Parathyroid adenoma (tissue), 2 donors: ENCODE measurements around the gene TMEM139.

Experiments
- H2AFZ ChIP-seq: fragments of 300-600 bp; sonication (generic); one replicate; pipeline ENCODE4 v1.7.0; 2017; ENCODE audit warnings: antibody characterized with exemption, mild to moderate bottlenecking
- H3K27ac ChIP-seq: fragments of 300-600 bp; sonication (generic); one replicate; pipeline ENCODE4 v1.7.0; 2017
- H3K27me3 ChIP-seq: fragments of 300-600 bp; sonication (generic); one replicate; pipeline ENCODE4 v1.7.0; 2017; ENCODE audit warnings: low read length; ENCODE audit not compliant: control insufficient read depth, insufficient read depth
- H3K36me3 ChIP-seq: fragments of 300-600 bp; sonication (generic); one replicate; pipeline ENCODE4 v1.7.0; 2017; ENCODE audit warnings: low read length; ENCODE audit not compliant: control insufficient read depth, insufficient read depth
- H3K4me1 ChIP-seq: fragments of 300-600 bp; sonication (generic); one replicate; pipeline ENCODE4 v1.7.0; 2017; ENCODE audit warnings: control low read depth
- H3K4me2 ChIP-seq: fragments of 300-600 bp; sonication (generic); one replicate; pipeline ENCODE4 v1.7.0; 2017; ENCODE audit warnings: low read length
- H3K4me3 ChIP-seq: fragments of 300-600 bp; sonication (generic); one replicate; pipeline ENCODE4 v1.7.0; 2017; ENCODE audit warnings: low read depth, low read length
- H3K79me2 ChIP-seq: fragments of 300-600 bp; sonication (generic); one replicate; pipeline ENCODE4 v1.7.0; 2017; ENCODE audit warnings: control low read depth
- H3K9ac ChIP-seq: fragments of 300-600 bp; sonication (generic); one replicate; pipeline ENCODE4 v1.7.0; 2017; ENCODE audit warnings: mild to moderate bottlenecking
- H3K9me3 ChIP-seq: fragments of 300-600 bp; sonication (generic); one replicate; pipeline ENCODE4 v1.7.0; 2017; ENCODE audit warnings: low read length; ENCODE audit not compliant: control insufficient read depth
- CTCF ChIP-seq: fragments of 300-600 bp; sonication (generic); IDR thresholded peaks from one replicate; pipeline ENCODE4 v1.7.0; 2017; ENCODE audit warnings: antibody characterized with exemption, mild to moderate bottlenecking
- donor health status: primary hyperparathyroidism.

TMEM139 gene

GRCh38 chr7:143316492-143316891 is 31.7 kb downstream of the TMEM139 start:
- H3K9ac ChIP-seq, result no peak overlapping the region
- no peaks in the 10 kb centered on the region for H3K36me3 ChIP-seq
- H3K9me3 ChIP-seq, result no peaks in the 10 kb centered on the region
- H3K27me3 ChIP-seq, result no peaks in the 10 kb centered on the region
- H2AFZ ChIP-seq, result no peak overlapping the region
- H3K4me2 ChIP-seq, result no peak overlapping the region
- no peak overlapping the region for H3K4me3 ChIP-seq
- TF ChIP-seq CTCF, result no peak
- H3K4me1 ChIP-seq, result peaks cover 6% of the 10 kb centered on the region
- H3K27ac ChIP-seq, result no peak overlapping the region
- no peaks in the 10 kb centered on the region for H3K79me2 ChIP-seq

GRCh38 chr7:143318661-143319060 is 33.9 kb downstream of the TMEM139 start:
- Histone ChIP-seq H3K79me2 (no peaks in the 10 kb centered on the region), H3K4me1 (peaks cover 6% of the 10 kb centered on the region), H3K9me3 (no peaks in the 10 kb centered on the region), H3K36me3 (no peaks in the 10 kb centered on the region), H3K4me3 (no peak overlapping the region), H3K4me2 (no peak overlapping the region), H2AFZ (peak overlapping the region; percentile 84), H3K27me3 (no peaks in the 10 kb centered on the region), H3K27ac (peak overlapping the region; percentile 34), H3K9ac (no peak overlapping the region)
- TF ChIP-seq CTCF, result no peak

GRCh38 chr7:143320620-143321019 is 35.9 kb downstream of the TMEM139 start:
- H2AFZ ChIP-seq, result peak overlapping the region; percentile 11
- H3K27me3 ChIP-seq, result no peaks in the 10 kb centered on the region
- H3K36me3 ChIP-seq, result no peaks in the 10 kb centered on the region
- no peak for TF ChIP-seq CTCF
- no peak overlapping the region for H3K4me2 ChIP-seq
- no peak overlapping the region for H3K9ac ChIP-seq
- H3K4me3 ChIP-seq, result no peak overlapping the region
- no peak overlapping the region for H3K27ac ChIP-seq
- peaks cover 6% of the 10 kb centered on the region for H3K4me1 ChIP-seq
- no peaks in the 10 kb centered on the region for H3K9me3 ChIP-seq
- no peaks in the 10 kb centered on the region for H3K79me2 ChIP-seq

- H3K4me1 ChIP-seq, result peaks cover 6% of the 10 kb centered on the region
- no peaks in the 10 kb centered on the region for H3K79me2 ChIP-seq
- no peak overlapping the region for H2AFZ ChIP-seq
- H3K27me3 ChIP-seq, result no peaks in the 10 kb centered on the region
- TF ChIP-seq CTCF, result no peak
- H3K36me3 ChIP-seq, result no peaks in the 10 kb centered on the region
- no peak overlapping the region for H3K4me3 ChIP-seq
- H3K27ac ChIP-seq, result no peak overlapping the region
- no peaks in the 10 kb centered on the region for H3K9me3 ChIP-seq
- H3K4me2 ChIP-seq, result no peak overlapping the region
- no peak overlapping the region for H3K9ac ChIP-seq
Measured at GRCh38 chr7:143321242-143321641, 36.5 kb downstream of the TMEM139 start.

- H3K4me2 ChIP-seq, result no peak overlapping the region
- H3K27me3 ChIP-seq, result no peaks in the 10 kb centered on the region
- no peak overlapping the region for H3K9ac ChIP-seq
- H3K36me3 ChIP-seq, result no peaks in the 10 kb centered on the region
- no peaks in the 10 kb centered on the region for H3K9me3 ChIP-seq
- no peaks in the 10 kb centered on the region for H3K79me2 ChIP-seq
- no peak overlapping the region for H2AFZ ChIP-seq
- no peak overlapping the region for H3K4me3 ChIP-seq
- TF ChIP-seq CTCF, result no peak
- no peak overlapping the region for H3K27ac ChIP-seq
- peaks cover 6% of the 10 kb centered on the region for H3K4me1 ChIP-seq
Measured at GRCh38 chr7:143321734-143322133, 37.0 kb downstream of the TMEM139 start.
